AG09319 (cell line): ENCODE results near the gene ATP1A2.

Source experiments
- DNase-seq: peaks from one replicate; pipeline ENCODE4 v3.0.0-alpha.2; 2010; ENCODE audit warnings: low read depth; ENCODE audit errors: extremely low read depth
- CTCF ChIP-seq: IDR thresholded peaks from 2 replicates; pipeline ENCODE4 v1.5.1; 2011; ENCODE audit warnings: low read depth, mild to moderate bottlenecking, inconsistent platforms, low read length, moderate library complexity

ATP1A2 gene

GRCh38 chr1:160114085-160114484, 1.5 kb upstream of the ATP1A2 start:
- no peak for TF ChIP-seq CTCF
- DNase-seq: no peak

GRCh38 chr1:160116283-160117147, 956 bp downstream of the ATP1A2 start:
- DNase-seq: no peak
- no peak for TF ChIP-seq CTCF

GRCh38 chr1:160117300-160117699, 1.7 kb downstream of the ATP1A2 start:
- no peak for TF ChIP-seq CTCF
- no peak for DNase-seq

GRCh38 chr1:160117709-160118183, 2.2 kb downstream of the ATP1A2 start:
- DNase-seq: no peak
- TF ChIP-seq CTCF: no peak

- TF ChIP-seq CTCF: no peak
- DNase-seq: no peak
Measured at GRCh38 chr1:160118928-160119327, 3.4 kb downstream of the ATP1A2 start.

- TF ChIP-seq CTCF: no peak
- no peak for DNase-seq
Measured at GRCh38 chr1:160120797-160121196, 5.2 kb downstream of the ATP1A2 start.

GRCh38 chr1:160121388-160121787, 5.8 kb downstream of the ATP1A2 start:
- DNase-seq: no peak
- no peak for TF ChIP-seq CTCF
